ENCODE measurements around the gene ZNF467. TPM values are rescaled to one million over a fixed set of nuclear protein-coding genes. Genes with fewer than 3 reads are reported as not detected.

The ZNF467 gene
- total RNA-seq, 1 experiment from 2014 or later, result 11.3 TPM

- H3K27ac ChIP-seq (ENCODE audit: low read depth, low read length), result no peak overlapping the region
- no peaks in the 10 kb centered on the region for H3K36me3 ChIP-seq (ENCODE audit: control insufficient read depth in 1 of 2, insufficient read depth in 2 of 2, low read length in 2 of 2)
- H3K9me3 ChIP-seq (ENCODE audit: control insufficient read depth in 1 of 2, insufficient read depth in 1 of 2, low read depth in 1 of 2, low read length in 2 of 2), result no peaks in the 10 kb centered on the region
- BruUV-seq (replicated peaks), result no TSS peak
- no peaks in the 10 kb centered on the region for H3K27me3 ChIP-seq (ENCODE audit: insufficient read depth, low read length)
- H3K4me1 ChIP-seq (ENCODE audit: control insufficient read depth in 1 of 2, insufficient read depth in 2 of 2, low read length in 2 of 2), result no peaks in the 10 kb centered on the region
- no peak for ATAC-seq
- intact Hi-C loops (cut with micrococcal nuclease), result no loop called here
- H2AFZ ChIP-seq (ENCODE audit: low read depth, low read length, poor library complexity, severe bottlenecking), result no peak overlapping the region
- POLR2A ChIA-PET, result no interaction called here
- no peak overlapping the region for H3K4me2 ChIP-seq (ENCODE audit: low read length)
- H3K4me3 ChIP-seq (replicated peaks in 1 of 2; ENCODE audit: low read depth in 1 of 2, low read length in 2 of 2), result no peak overlapping the region
- TF ChIP-seq ATF3 (IDR thresholded peaks at IDR 0.05) (no peak), CEBPB (IDR thresholded peaks at IDR 0.05; ENCODE audit: low read depth) (no peak)
- H4K20me1 ChIP-seq (ENCODE audit: insufficient read depth), result no peaks in the 10 kb centered on the region
- H3K79me2 ChIP-seq (ENCODE audit: insufficient read depth, low read length), result no peaks in the 10 kb centered on the region
- RAD21 ChIA-PET (ENCODE audit: low non-redundant PET in 1 of 2, low total read pairs in 2 of 2, uncharacterized antibody in 2 of 2, unreplicated experiment in 2 of 2), result no interaction called here
- CTCF ChIA-PET, result no interaction called here
- H3K9ac ChIP-seq (ENCODE audit: low read length), result no peak overlapping the region
- no peak for DNase-seq (ENCODE audit: low read depth, low spot score)
- no peaks in the 10 kb centered on the region for H3K9me2 ChIP-seq (ENCODE audit: insufficient read depth)
Measured at GRCh38 chr7:149780636-149781419, 7.4 kb upstream of the ZNF467 start.

- RAD21 ChIA-PET (ENCODE audit: low non-redundant PET in 1 of 2, low total read pairs in 2 of 2, uncharacterized antibody in 2 of 2, unreplicated experiment in 2 of 2), result no interaction called here
- Histone ChIP-seq H3K4me1 (ENCODE audit: control insufficient read depth in 1 of 2, insufficient read depth in 2 of 2, low read length in 2 of 2) (no peaks in the 10 kb centered on the region), H4K20me1 (ENCODE audit: insufficient read depth) (no peaks in the 10 kb centered on the region), H3K4me3 (replicated peaks in 1 of 2; ENCODE audit: low read depth in 1 of 2, low read length in 2 of 2) (no peak overlapping the region), H3K9me3 (ENCODE audit: control insufficient read depth in 1 of 2, insufficient read depth in 1 of 2, low read depth in 1 of 2, low read length in 2 of 2) (no peaks in the 10 kb centered on the region), H3K9me2 (ENCODE audit: insufficient read depth) (no peaks in the 10 kb centered on the region), H3K4me2 (ENCODE audit: low read length) (no peak overlapping the region), H3K9ac (ENCODE audit: low read length) (no peak overlapping the region), H3K27ac (ENCODE audit: low read depth, low read length) (no peak overlapping the region), H3K79me2 (ENCODE audit: insufficient read depth, low read length) (no peaks in the 10 kb centered on the region), H3K27me3 (ENCODE audit: insufficient read depth, low read length) (no peaks in the 10 kb centered on the region), H3K36me3 (ENCODE audit: control insufficient read depth in 1 of 2, insufficient read depth in 2 of 2, low read length in 2 of 2) (no peaks in the 10 kb centered on the region), H2AFZ (ENCODE audit: low read depth, low read length, poor library complexity, severe bottlenecking) (no peak overlapping the region)
- no TSS peak for BruUV-seq (replicated peaks)
- POLR2A ChIA-PET, result no interaction called here
- ATAC-seq (no peak), DNase-seq (ENCODE audit: low read depth, low spot score) (no peak)
- TF ChIP-seq SRF (IDR thresholded peaks at IDR 0.05; ENCODE audit: low read depth), result no peak
- TF ChIP-seq ZBTB33 (IDR thresholded peaks at IDR 0.05; ENCODE audit: extremely low read depth, insufficient replicate concordance, low read length), result no peak
- TF ChIP-seq EGR1 (IDR thresholded peaks at IDR 0.05; ENCODE audit: low read depth), result no peak
- no peak for TF ChIP-seq POLR2A (IDR thresholded peaks at IDR 0.05; ENCODE audit: borderline replicate concordance, extremely low read depth, insufficient read depth, insufficient read length)
- TF ChIP-seq ATF3 (IDR thresholded peaks at IDR 0.05), result no peak
- no peak for TF ChIP-seq EZH2 (IDR thresholded peaks at IDR 0.05)
- no peak for TF ChIP-seq CEBPB (IDR thresholded peaks at IDR 0.05; ENCODE audit: low read depth)
- TF ChIP-seq SP1 (IDR thresholded peaks at IDR 0.05; ENCODE audit: low read depth), result no peak
- no peak for TF ChIP-seq RAD21 (IDR thresholded peaks at IDR 0.05; ENCODE audit: low read depth)
- CTCF ChIA-PET, result no interaction called here
- intact Hi-C loops (cut with micrococcal nuclease), result no loop called here
Measured at GRCh38 chr7:149780056-149780455, 6.7 kb upstream of the ZNF467 start.

Data from HCT116 (cell line).